K562 (cell line): ENCODE results near the gene DR1. TPM values are rescaled to one million over a fixed set of nuclear protein-coding genes. Genes with fewer than 3 reads are reported as not detected.

Source experiments
- ATAC-seq: fragments of 200-7000 bp; cut with Tn5 transposase; 3 replicates; pipeline ENCODE4 v1.9.1; 2020; ENCODE audit warnings: moderate library complexity
- BruUV-seq: library from RNA; stranded (reverse); fragments of 400-500 nt; replicated peaks from 2 replicates; lab custom pipeline; 2021; lab: Mats Ljungman, UMichigan
- CTCF ChIA-PET: fragments of 300-600 bp; formaldehyde crosslinking; extraction: SDS; loops from one replicate; lab custom pipeline; 2021; ENCODE audit warnings: low intra/inter-chr PET ratio; lab: Yijun Ruan, JAX
- POLR2A ChIA-PET: fragments of 300-600, 350-650 bp; sonication (Branson Sonifier 250); formaldehyde crosslinking; extraction: SDS; loops from one replicate; lab custom pipeline; 2021; ENCODE audit warnings: antibody characterized with exemption, inconsistent platforms; lab: Yijun Ruan, JAX
- DNase-seq, 4 experiments: peaks; one replicate each; pipeline versions ENCODE4 v3.0.0 to v3.0.0-alpha.2; 2011 to 2018; ENCODE audit warnings: low spot score in 3 of 4, mixed read lengths in 3 of 4; ENCODE audit errors: extremely low read depth in 1 of 4
- FAIRE-seq: peaks from 2 replicates; lab custom pipeline; 2011; peaks lifted over from hg19 to GRCh38; lab: Jason Lieb, UNC
- H2AFZ ChIP-seq: 2 replicates; pipeline ENCODE4 v1.6.0; 2011; ENCODE audit warnings: low read depth, low read length, control low read depth, inconsistent platforms
- H3K27ac ChIP-seq: fragments of 200-600 bp; 3 replicates; pipeline ENCODE4 v1.8.0; 2011; ENCODE audit warnings: low read depth, mild to moderate bottlenecking, control low read depth, inconsistent platforms, low read length, moderate library complexity, mixed read lengths; ENCODE audit errors: extremely low read depth
- H3K27me3 ChIP-seq, 2 experiments: fragments of 300-600 bp in 1 of 2; 2 replicates in 1 of 2; 3 replicates in 1 of 2; pipeline versions ENCODE4 v1.6.0 to v1.8.0; 2011; ENCODE audit warnings: inconsistent platforms in 2 of 2, low read length in 2 of 2, mild to moderate bottlenecking in 1 of 2, mixed read lengths in 1 of 2, moderate library complexity in 1 of 2; ENCODE audit not compliant: control insufficient read depth in 2 of 2, insufficient read depth in 2 of 2
- H3K36me3 ChIP-seq: fragments of 300-600 bp; 3 replicates; pipeline ENCODE4 v1.8.0; 2011; ENCODE audit warnings: mild to moderate bottlenecking, low read length, inconsistent platforms; ENCODE audit not compliant: control insufficient read depth, insufficient read depth
- H3K4me1 ChIP-seq, 2 experiments: fragments of 200-600 bp in 1 of 2; replicated peaks in 1 of 2; 2 replicates in 1 of 2; 3 replicates in 1 of 2; pipeline versions ENCODE4 v1.5.1 to v1.8.0; 2011; ENCODE audit warnings: inconsistent platforms in 2 of 2, low read length in 2 of 2, mild to moderate bottlenecking in 1 of 2, mixed read lengths in 1 of 2, moderate library complexity in 1 of 2; ENCODE audit not compliant: control insufficient read depth in 2 of 2, insufficient read depth in 2 of 2
- H3K4me2 ChIP-seq: 2 replicates; pipeline ENCODE4 v1.6.1; 2011; ENCODE audit warnings: low read length, control low read depth, inconsistent platforms, mixed read lengths; ENCODE audit not compliant: insufficient read depth
- H3K4me3 ChIP-seq: fragments of 200-600 bp; sonication (generic), shearing (Covaris generic); 2 replicates; pipeline ENCODE4 v1.5.1; 2016; ENCODE audit warnings: control low read depth, inconsistent platforms
- H3K79me2 ChIP-seq: fragments of 200-600 bp; 3 replicates; pipeline ENCODE4 v1.8.0; 2011; ENCODE audit warnings: low read length, inconsistent platforms; ENCODE audit not compliant: control insufficient read depth, insufficient read depth
- H3K9ac ChIP-seq, 2 experiments: 2 replicates each; pipeline versions ENCODE4 v1.6.0 to v1.6.1; 2011; ENCODE audit warnings: low read depth in 2 of 2, low read length in 2 of 2, control low read depth in 1 of 2, inconsistent platforms in 1 of 2, mild to moderate bottlenecking in 1 of 2, mixed read lengths in 1 of 2; ENCODE audit not compliant: insufficient read depth in 1 of 2
- H3K9me1 ChIP-seq: one replicate; pipeline ENCODE4 v1.6.0; 2011; ENCODE audit warnings: inconsistent platforms, mild to moderate bottlenecking, low read length, moderate library complexity; ENCODE audit not compliant: control insufficient read depth, insufficient read depth
- H3K9me3 ChIP-seq: replicated peaks from 2 replicates; pipeline ENCODE4 v1.5.1; 2011; ENCODE audit warnings: low read depth, low read length, inconsistent platforms; ENCODE audit not compliant: control insufficient read depth, insufficient read depth
- H4K20me1 ChIP-seq: replicated peaks from 2 replicates; pipeline ENCODE4 v1.6.1; 2011; ENCODE audit warnings: low read length, inconsistent platforms, mixed read lengths; ENCODE audit not compliant: control insufficient read depth, insufficient read depth
- ARID2 ChIP-seq: fragments of 450-650 bp; IDR thresholded peaks from 2 replicates; pipeline ENCODE4 v1.6.1; 2017; ENCODE audit warnings: antibody characterized with exemption, mild to moderate bottlenecking
- HMGXB4 ChIP-seq: sonication (generic); formaldehyde crosslinking; IDR thresholded peaks from 2 replicates; pipeline ENCODE4 v1.8.1; 2023; ENCODE audit warnings: mild to moderate bottlenecking, missing genetic modification reagents
- HNRNPL ChIP-seq: fragments of 200-400 bp; formaldehyde crosslinking; IDR thresholded peaks from 2 replicates; pipeline ENCODE4 v1.6.1; 2017; ENCODE audit warnings: low read depth, mild to moderate bottlenecking, low read length
- KAT8 ChIP-seq: fragments of 450-650 bp; IDR thresholded peaks from 2 replicates; pipeline ENCODE4 v1.6.1; 2016; ENCODE audit warnings: low read depth, mild to moderate bottlenecking
- PHF21A ChIP-seq: fragments of 450-650 bp; IDR thresholded peaks from 2 replicates; pipeline ENCODE4 v1.6.1; 2017; ENCODE audit warnings: low read depth, borderline replicate concordance
- PTBP1 ChIP-seq: fragments of 200-400 bp; formaldehyde crosslinking; IDR thresholded peaks from 2 replicates; pipeline ENCODE4 v1.6.1; 2017; ENCODE audit warnings: low read depth, low read length
- YY1 ChIP-seq, 3 experiments: IDR thresholded peaks; 2 replicates each; pipeline ENCODE4 v1.6.1; 2011; ENCODE audit warnings: low read length in 2 of 3, mild to moderate bottlenecking in 2 of 3, moderate library complexity in 2 of 3, borderline replicate concordance in 1 of 3, control low read depth in 1 of 3, low read depth in 1 of 3; ENCODE audit not compliant: insufficient read depth in 3 of 3, insufficient replicate concordance in 2 of 3, control insufficient read depth in 1 of 3, insufficient read length in 1 of 3; ENCODE audit errors: extremely low read depth in 1 of 3
- ZBTB49 ChIP-seq: sonication (generic); formaldehyde crosslinking; IDR thresholded peaks from 2 replicates; pipeline ENCODE4 v1.8.0; 2022; ENCODE audit warnings: missing genetic modification reagents, mild to moderate bottlenecking, borderline replicate concordance
- ZEB2 ChIP-seq: fragments of 450-650 bp; IDR thresholded peaks from 2 replicates; pipeline ENCODE4 v1.6.1; 2016
- ZNF140 ChIP-seq: fragments of 250-450 bp; sonication (Bioruptor Pico); IDR thresholded peaks from 2 replicates; pipeline ENCODE4 v1.8.0; 2021; ENCODE audit warnings: moderate library complexity, mild to moderate bottlenecking, inconsistent platforms
- ZNF232 ChIP-seq: sonication (generic); formaldehyde crosslinking; IDR thresholded peaks from 2 replicates; pipeline ENCODE4 v1.8.0; 2022; ENCODE audit warnings: mild to moderate bottlenecking, missing genetic modification reagents
- ZNF282 ChIP-seq: sonication (generic); formaldehyde crosslinking; IDR thresholded peaks from 2 replicates; pipeline ENCODE4 v1.8.1; 2023; ENCODE audit warnings: missing genetic modification reagents
- WGBS: fragments of 100-300 bp; shearing (Covaris generic); methylation state at CpG from one replicate; pipeline ENCODE4 v1.1.6; 2016; ENCODE audit warnings: low coverage, mixed read lengths; ENCODE audit not compliant: insufficient coverage; ENCODE audit errors: missing lambda C conversion rate; 5-methylcytosine and 5-hydroxymethylcytosine counted together
- in situ Hi-C: fragments of 300-500 bp; cut with MboI; formaldehyde crosslinking; loops from 4 replicates; pipeline ENCODE4 v1.15.0; 2018; ENCODE audit warnings: inconsistent platforms, mixed read lengths
- intact Hi-C: fragments of 100-400 bp; cut with micrococcal nuclease; formaldehyde crosslinking; loops from 2 replicates; pipeline ENCODE4 v1.14.2; 2022
- polyA plus RNA-seq, 8 experiments: library from polyadenylated mRNA; depleted of rRNA in 4 of 8; stranded (reverse) in 5 of 8; unstranded in 3 of 8; fragments of >200 nt; fragmentation: Nextera tagmentation in 2 of 8; fragmentation: Illumina TruSeq in 1 of 8; extraction: Ambion mirVana in 2 of 8; extraction: Trizol in 1 of 8; gene quantifications; 2 replicates each; pipeline versions ENCODE4 v1.2.1 to v1.2.3, GENCODE V29; 2011 to 2014; ENCODE audit warnings: inconsistent platforms in 1 of 8, missing spikeins in 1 of 8
- total RNA-seq, 7 experiments: library from RNA; depleted of rRNA in 6 of 7; stranded (reverse); fragments of >200 nt in 6 of 7; fragmentation: Illumina TruSeq in 2 of 7; extraction: Trizol in 2 of 7; gene quantifications; 2 replicates each; pipeline versions ENCODE4 v1.2.1 to v1.2.3, GENCODE V29; 2011 to 2021; ENCODE audit warnings: low replicate concordance in 1 of 7
- TF ChIP-seq, protein P1 (sequence below): sonication (generic); formaldehyde crosslinking; IDR thresholded peaks from 2 replicates; pipeline ENCODE4 v1.8.0; 2022; ENCODE audit warnings: mild to moderate bottlenecking, missing genetic modification reagents
- TF ChIP-seq, protein P2 (sequence below): fragments of 250-450 bp; sonication (Bioruptor Pico); IDR thresholded peaks from 2 replicates; pipeline ENCODE4 v1.4.0; 2020; ENCODE audit warnings: borderline replicate concordance
- TF ChIP-seq, protein P3 (sequence below), 2 experiments: fragments of 450-650 bp in 1 of 2; sonication (generic) in 1 of 2; formaldehyde crosslinking; conservative IDR thresholded peaks; 2 replicates each; pipeline versions ENCODE4 v1.4.0 to v1.8.1; 2020 to 2022; ENCODE audit warnings: mild to moderate bottlenecking in 1 of 2, missing genetic modification reagents in 1 of 2

DR1 gene
- total and polyA plus RNA-seq, 9 of the 15 experiments (the other 6 are each of a cell fraction or from before 2014, with no cell fraction given) = 8.1 to 78.8 (median 46.3) TPM

DNA sequence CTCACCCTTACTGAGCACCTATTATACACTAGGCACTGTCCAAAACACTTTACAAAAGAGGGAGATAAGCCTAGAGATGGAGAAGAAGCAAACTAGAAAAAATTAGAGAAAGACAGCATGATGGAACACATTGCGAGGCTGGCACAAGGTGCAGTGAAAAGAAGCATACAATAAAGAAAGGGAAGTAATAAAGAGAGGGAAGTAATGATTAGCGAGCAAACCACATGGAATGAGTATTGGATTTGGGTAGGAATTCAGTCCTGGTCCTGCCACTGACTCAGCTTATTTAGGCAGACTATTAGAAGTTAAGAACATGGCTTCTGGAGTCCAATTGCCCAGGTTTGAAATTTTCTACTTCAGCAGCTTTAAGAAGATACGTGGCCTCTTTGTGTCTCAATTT lies 69.6 kb downstream of the DR1 start:
- intact Hi-C loops = no loop called here
- no peak for FAIRE-seq
- 16% methylated on average over 3 of the region's 3 CpGs for WGBS
- TF ChIP-seq ZEB2 = no peak
- no peak for TF ChIP-seq HMGXB4 (CRISPR knock-in tag)
- no peak for TF ChIP-seq ARID2
- TF ChIP-seq, protein P1, sequence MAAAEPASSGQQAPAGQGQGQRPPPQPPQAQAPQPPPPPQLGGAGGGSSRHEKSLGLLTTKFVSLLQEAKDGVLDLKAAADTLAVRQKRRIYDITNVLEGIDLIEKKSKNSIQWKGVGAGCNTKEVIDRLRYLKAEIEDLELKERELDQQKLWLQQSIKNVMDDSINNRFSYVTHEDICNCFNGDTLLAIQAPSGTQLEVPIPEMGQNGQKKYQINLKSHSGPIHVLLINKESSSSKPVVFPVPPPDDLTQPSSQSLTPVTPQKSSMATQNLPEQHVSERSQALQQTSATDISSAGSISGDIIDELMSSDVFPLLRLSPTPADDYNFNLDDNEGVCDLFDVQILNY (CRISPR knock-in tag) = no peak
- TF ChIP-seq ZBTB49 (CRISPR knock-in tag) = no peak
- no peak for TF ChIP-seq ZNF140 (CRISPR knock-in tag)
- TF ChIP-seq PHF21A = no peak
- no peak for TF ChIP-seq ZNF282 (CRISPR knock-in tag)
- TF ChIP-seq YY1 (IDR thresholded peaks at IDR 0.05; ENCODE audit: borderline replicate concordance in 1 of 3, control insufficient read depth in 1 of 3, extremely low read depth in 1 of 3, insufficient read depth in 3 of 3, insufficient read length in 1 of 3, insufficient replicate concordance in 2 of 3, low read depth in 1 of 3, low read length in 2 of 3) = no peak
- TF ChIP-seq, protein P2, sequence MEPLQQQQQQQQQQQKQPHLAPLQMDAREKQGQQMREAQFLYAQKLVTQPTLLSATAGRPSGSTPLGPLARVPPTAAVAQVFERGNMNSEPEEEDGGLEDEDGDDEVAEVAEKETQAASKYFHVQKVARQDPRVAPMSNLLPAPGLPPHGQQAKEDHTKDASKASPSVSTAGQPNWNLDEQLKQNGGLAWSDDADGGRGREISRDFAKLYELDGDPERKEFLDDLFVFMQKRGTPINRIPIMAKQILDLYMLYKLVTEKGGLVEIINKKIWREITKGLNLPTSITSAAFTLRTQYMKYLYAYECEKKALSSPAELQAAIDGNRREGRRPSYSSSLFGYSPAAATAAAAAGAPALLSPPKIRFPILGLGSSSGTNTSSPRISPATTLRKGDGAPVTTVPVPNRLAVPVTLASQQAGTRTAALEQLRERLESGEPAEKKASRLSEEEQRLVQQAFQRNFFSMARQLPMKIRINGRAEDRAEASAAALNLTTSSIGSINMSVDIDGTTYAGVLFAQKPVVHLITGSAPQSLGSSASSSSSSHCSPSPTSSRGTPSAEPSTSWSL (CRISPR knock-in tag) = no peak
- no peak for TF ChIP-seq ZNF232
- TF ChIP-seq KAT8 = no peak
- TF ChIP-seq, protein P3, sequence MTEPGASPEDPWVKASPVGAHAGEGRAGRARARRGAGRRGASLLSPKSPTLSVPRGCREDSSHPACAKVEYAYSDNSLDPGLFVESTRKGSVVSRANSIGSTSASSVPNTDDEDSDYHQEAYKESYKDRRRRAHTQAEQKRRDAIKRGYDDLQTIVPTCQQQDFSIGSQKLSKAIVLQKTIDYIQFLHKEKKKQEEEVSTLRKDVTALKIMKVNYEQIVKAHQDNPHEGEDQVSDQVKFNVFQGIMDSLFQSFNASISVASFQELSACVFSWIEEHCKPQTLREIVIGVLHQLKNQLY (CRISPR knock-in tag; conservative IDR thresholded peaks at IDR 0.05) = no peak
- no peak for TF ChIP-seq HNRNPL
- TF ChIP-seq PTBP1 = no peak

More for the DNA sequence above, 69.6 kb downstream of the DR1 start:
- H3K4me1 ChIP-seq = no peaks in the 10 kb centered on the region
- no peaks in the 10 kb centered on the region for H4K20me1 ChIP-seq
- POLR2A ChIA-PET = no interaction called here
- H3K4me3 ChIP-seq = no peak overlapping the region
- H3K4me2 ChIP-seq = no peak overlapping the region
- no peak overlapping the region for H3K9ac ChIP-seq
- no peaks in the 10 kb centered on the region for H3K9me1 ChIP-seq
- no peaks in the 10 kb centered on the region for H3K9me3 ChIP-seq
- no TSS peak for BruUV-seq
- in situ Hi-C loops = no loop called here
- H3K27me3 ChIP-seq = no peaks in the 10 kb centered on the region; a peak in 2 of 5 replicates
- DNase-seq = no peak
- no peak for ATAC-seq
- H2AFZ ChIP-seq = no peak overlapping the region
- no peaks in the 10 kb centered on the region for H3K79me2 ChIP-seq
- no peak overlapping the region for H3K27ac ChIP-seq
- CTCF ChIA-PET = no interaction called here
- no peaks in the 10 kb centered on the region for H3K36me3 ChIP-seq
